ENCODE data around the gene SERPINE1. TPM values are rescaled to one million over a fixed set of nuclear protein-coding genes. Genes with fewer than 3 reads are reported as not detected.

SERPINE1 gene
- total and polyA plus RNA-seq, 2 of the 13 experiments (the other 11 are each of a cell fraction or from before 2014, with no cell fraction given) = 21.2 to 1,576 TPM

GRCh38 chr7:101126651-101127459 is at the start of gene SERPINE1 (continued):
- TF ChIP-seq ZNF552 (CRISPR knock-in tag; IDR thresholded peaks at IDR 0.05; ENCODE audit: borderline replicate concordance) = no peak; the same call in 1 of the 2 replicates
- TF ChIP-seq CREB3 (CRISPR knock-in tag; IDR thresholded peaks at IDR 0.05) = no peak
- TF ChIP-seq, protein P1, sequence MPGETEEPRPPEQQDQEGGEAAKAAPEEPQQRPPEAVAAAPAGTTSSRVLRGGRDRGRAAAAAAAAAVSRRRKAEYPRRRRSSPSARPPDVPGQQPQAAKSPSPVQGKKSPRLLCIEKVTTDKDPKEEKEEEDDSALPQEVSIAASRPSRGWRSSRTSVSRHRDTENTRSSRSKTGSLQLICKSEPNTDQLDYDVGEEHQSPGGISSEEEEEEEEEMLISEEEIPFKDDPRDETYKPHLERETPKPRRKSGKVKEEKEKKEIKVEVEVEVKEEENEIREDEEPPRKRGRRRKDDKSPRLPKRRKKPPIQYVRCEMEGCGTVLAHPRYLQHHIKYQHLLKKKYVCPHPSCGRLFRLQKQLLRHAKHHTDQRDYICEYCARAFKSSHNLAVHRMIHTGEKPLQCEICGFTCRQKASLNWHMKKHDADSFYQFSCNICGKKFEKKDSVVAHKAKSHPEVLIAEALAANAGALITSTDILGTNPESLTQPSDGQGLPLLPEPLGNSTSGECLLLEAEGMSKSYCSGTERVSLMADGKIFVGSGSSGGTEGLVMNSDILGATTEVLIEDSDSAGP (CRISPR knock-in tag; IDR thresholded peaks at IDR 0.05; ENCODE audit: borderline replicate concordance) = peak; percentile 85
- peak; percentile 68 for TF ChIP-seq PITX1 (CRISPR knock-in tag; IDR thresholded peaks at IDR 0.05)
- TF ChIP-seq HDAC1 (CRISPR knock-in tag; IDR thresholded peaks at IDR 0.05) = peak; percentile 90
- no peak for TF ChIP-seq ZNF260 (CRISPR knock-in tag; IDR thresholded peaks at IDR 0.05; ENCODE audit: borderline replicate concordance, low read depth)
- TF ChIP-seq SNAI1 (CRISPR knock-in tag; IDR thresholded peaks at IDR 0.05; ENCODE audit: borderline replicate concordance) = no peak
- TF ChIP-seq ZNF253 (CRISPR knock-in tag; IDR thresholded peaks at IDR 0.05; ENCODE audit: borderline replicate concordance) = 0 out of 2 replicates have a peak, but pooled peaks have one; percentile 1
- TF ChIP-seq ZNF550 (CRISPR knock-in tag; IDR thresholded peaks at IDR 0.05; ENCODE audit: borderline replicate concordance) = no peak

All from HepG2 (cell line).